A204.1 (cell line): ENCODE data around the gene NRP2.

Experiments used
- FAIRE-seq: peaks from 2 replicates; lab custom pipeline; 2012; peaks lifted over from hg19 to GRCh38; lab: Jason Lieb, UNC

NRP2 gene

GRCh38 chr2:205658572-205658971 is 23.7 kb upstream of the NRP2 start:
- no peak for FAIRE-seq

- FAIRE-seq, result no peak
Observed at GRCh38 chr2:205659922-205660321, 22.4 kb upstream of the NRP2 start.

GRCh38 chr2:205660521-205661124 is 21.7 kb upstream of the NRP2 start:
- FAIRE-seq, result no peak

GRCh38 chr2:205661281-205661680 is 21.0 kb upstream of the NRP2 start:
- FAIRE-seq, result no peak

GRCh38 chr2:205662206-205662965 is 19.9 kb upstream of the NRP2 start:
- FAIRE-seq, result no peak

GRCh38 chr2:205665791-205666190 is 16.5 kb upstream of the NRP2 start:
- FAIRE-seq, result no peak

- no peak for FAIRE-seq
Observed at GRCh38 chr2:205670292-205670691, 12.0 kb upstream of the NRP2 start.

GRCh38 chr2:205673312-205673711 is 9.0 kb upstream of the NRP2 start:
- no peak for FAIRE-seq

GRCh38 chr2:205675861-205676516 is 6.3 kb upstream of the NRP2 start:
- peak; percentile 97 for FAIRE-seq

GRCh38 chr2:205678541-205679142 is 3.7 kb upstream of the NRP2 start:
- FAIRE-seq, result no peak

GRCh38 chr2:205679410-205680009 is 2.8 kb upstream of the NRP2 start:
- FAIRE-seq, result no peak

- no peak for FAIRE-seq
Observed at GRCh38 chr2:205680067-205680466, 2.2 kb upstream of the NRP2 start.

- FAIRE-seq, result no peak
Observed at GRCh38 chr2:205680903-205681302, 1.4 kb upstream of the NRP2 start.

- no peak for FAIRE-seq
Observed at GRCh38 chr2:205681401-205682238, 681 bp upstream of the NRP2 start.

- FAIRE-seq, result no peak
Observed at GRCh38 chr2:205682971-205683501, 735 bp downstream of the NRP2 start.

GRCh38 chr2:205683502-205684367 is 1.4 kb downstream of the NRP2 start:
- FAIRE-seq, result no peak

GRCh38 chr2:205684871-205685313 is 2.6 kb downstream of the NRP2 start:
- FAIRE-seq, result no peak

- FAIRE-seq, result no peak
Observed at GRCh38 chr2:205685314-205686055, 3.2 kb downstream of the NRP2 start.

- FAIRE-seq, result no peak
Observed at GRCh38 chr2:205686056-205686782, 3.9 kb downstream of the NRP2 start.
